ENCODE data around the gene POU2F3. TPM values are rescaled to one million over a fixed set of nuclear protein-coding genes. Genes with fewer than 3 reads are reported as not detected.

The POU2F3 gene
- total RNA-seq, 4 donors from 2014 or later: not detected

DNA sequence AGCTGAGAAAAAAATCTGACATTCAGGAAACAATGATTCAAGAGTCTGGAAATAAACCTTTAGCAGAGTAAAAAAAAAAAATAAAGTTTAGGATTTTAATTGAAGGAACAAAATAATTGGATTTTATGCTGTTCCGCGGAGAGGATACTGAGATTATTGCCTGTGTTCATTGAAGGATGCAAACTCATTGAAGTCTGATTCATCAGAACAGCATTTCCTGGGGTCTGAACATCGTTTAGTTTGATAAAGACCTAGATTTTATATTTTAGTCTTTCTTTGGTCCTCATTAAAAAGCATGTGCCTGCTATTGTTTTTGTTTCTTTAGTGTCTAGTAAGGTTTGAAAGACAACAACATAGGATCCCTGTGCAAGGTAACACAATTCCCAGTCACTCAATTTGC, 89.6 kb downstream of the POU2F3 start:
- no peak for TF ChIP-seq POLR2A (IDR thresholded peaks at IDR 0.05; ENCODE audit: low read depth)
- TF ChIP-seq, protein P1, sequence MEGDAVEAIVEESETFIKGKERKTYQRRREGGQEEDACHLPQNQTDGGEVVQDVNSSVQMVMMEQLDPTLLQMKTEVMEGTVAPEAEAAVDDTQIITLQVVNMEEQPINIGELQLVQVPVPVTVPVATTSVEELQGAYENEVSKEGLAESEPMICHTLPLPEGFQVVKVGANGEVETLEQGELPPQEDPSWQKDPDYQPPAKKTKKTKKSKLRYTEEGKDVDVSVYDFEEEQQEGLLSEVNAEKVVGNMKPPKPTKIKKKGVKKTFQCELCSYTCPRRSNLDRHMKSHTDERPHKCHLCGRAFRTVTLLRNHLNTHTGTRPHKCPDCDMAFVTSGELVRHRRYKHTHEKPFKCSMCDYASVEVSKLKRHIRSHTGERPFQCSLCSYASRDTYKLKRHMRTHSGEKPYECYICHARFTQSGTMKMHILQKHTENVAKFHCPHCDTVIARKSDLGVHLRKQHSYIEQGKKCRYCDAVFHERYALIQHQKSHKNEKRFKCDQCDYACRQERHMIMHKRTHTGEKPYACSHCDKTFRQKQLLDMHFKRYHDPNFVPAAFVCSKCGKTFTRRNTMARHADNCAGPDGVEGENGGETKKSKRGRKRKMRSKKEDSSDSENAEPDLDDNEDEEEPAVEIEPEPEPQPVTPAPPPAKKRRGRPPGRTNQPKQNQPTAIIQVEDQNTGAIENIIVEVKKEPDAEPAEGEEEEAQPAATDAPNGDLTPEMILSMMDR (IDR thresholded peaks at IDR 0.05): no peak
- TF ChIP-seq EP300 (IDR thresholded peaks at IDR 0.05): no peak
- no peak for TF ChIP-seq POLR2AphosphoS5 (IDR thresholded peaks at IDR 0.05)
- H3K27me3 ChIP-seq: no peaks in the 10 kb centered on the region
- intact Hi-C loops (cut with DNase I): no loop called here
- H3K4me3 ChIP-seq: no peak overlapping the region
- peaks cover 0 to 20% (median 10%) of the 10 kb centered on the region in 4 donors for H3K36me3 ChIP-seq
- peaks cover 54 to 67% (median 63%) of the 10 kb centered on the region in 4 donors for H3K4me1 ChIP-seq
- no peak for DNase-seq (ENCODE audit: extremely low spot score)
- WGBS: 87% methylated on average over 3 of the region's 3 CpGs
- H3K9me3 ChIP-seq: no peaks in the 10 kb centered on the region
- H3K27ac ChIP-seq (replicated peaks in 1 of 4): no peak overlapping the region

DNA sequence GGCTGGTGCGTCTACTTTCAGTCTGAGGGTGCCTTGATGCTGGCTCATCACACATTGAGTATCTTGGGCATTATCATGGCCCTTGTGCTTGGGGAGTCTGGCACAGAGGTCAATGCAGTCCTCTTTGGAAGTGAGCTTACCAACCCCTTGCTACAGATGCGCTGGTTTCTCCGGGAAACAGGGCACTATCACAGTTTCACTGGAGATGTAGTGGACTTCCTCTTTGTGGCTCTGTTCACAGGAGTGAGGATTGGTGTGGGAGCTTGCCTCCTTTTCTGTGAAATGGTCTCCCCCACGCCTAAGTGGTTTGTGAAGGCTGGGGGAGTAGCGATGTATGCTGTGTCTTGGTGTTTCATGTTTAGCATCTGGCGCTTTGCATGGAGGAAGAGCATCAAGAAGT, 90.1 kb downstream of the POU2F3 start:
- intact Hi-C loops (cut with DNase I): no loop called here
- TF ChIP-seq, protein P1 (IDR thresholded peaks at IDR 0.05): no peak
- TF ChIP-seq POLR2AphosphoS5 (IDR thresholded peaks at IDR 0.05) (no peak), EP300 (IDR thresholded peaks at IDR 0.05) (no peak), POLR2A (IDR thresholded peaks at IDR 0.05; ENCODE audit: low read depth) (no peak)
- no peaks in the 10 kb centered on the region for H3K9me3 ChIP-seq
- 100% methylated on average over 4 of the region's 6 CpGs for WGBS
- peaks cover 0 to 20% (median 10%) of the 10 kb centered on the region in 4 donors for H3K36me3 ChIP-seq
- H3K27me3 ChIP-seq: no peaks in the 10 kb centered on the region
- no peak overlapping the region for H3K4me3 ChIP-seq
- no peak overlapping the region for H3K27ac ChIP-seq (replicated peaks in 1 of 4)
- DNase-seq (ENCODE audit: extremely low spot score): no peak
- H3K4me1 ChIP-seq: peaks cover 51 to 66% (median 60%) of the 10 kb centered on the region in 4 donors

DNA sequence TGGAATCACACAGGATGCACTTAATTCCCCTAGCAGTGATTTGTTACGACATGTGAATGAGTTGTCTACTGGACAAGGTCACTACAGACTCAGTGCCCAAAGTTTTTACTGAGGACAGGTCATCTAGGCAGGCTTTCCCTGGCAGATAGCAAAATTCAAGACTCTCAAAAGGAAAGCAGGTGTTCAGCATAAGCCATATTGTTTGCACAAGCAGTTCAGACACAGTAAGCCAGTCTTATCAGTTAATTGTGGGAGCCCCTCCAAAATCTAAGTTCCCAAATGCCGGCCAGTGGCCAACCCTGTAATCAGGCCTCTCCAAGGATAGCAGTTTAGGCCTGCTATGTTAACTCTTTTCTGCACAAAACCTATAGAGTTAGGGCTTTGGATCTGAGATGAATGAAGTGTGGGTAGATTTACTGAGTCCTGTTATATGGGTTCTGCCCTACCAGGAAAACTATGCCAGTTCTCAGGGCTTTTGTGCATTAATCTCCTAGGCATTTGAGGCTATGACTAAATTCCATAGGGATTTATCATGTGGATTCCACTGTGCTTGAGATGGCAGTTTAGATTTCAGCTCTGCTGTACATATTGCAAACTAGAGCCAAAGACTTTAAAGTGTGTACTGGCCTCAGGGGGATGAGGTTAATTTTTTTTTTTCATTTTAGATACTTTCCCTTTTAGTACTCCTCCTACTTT, 91.5 kb downstream of the POU2F3 start:
- Histone ChIP-seq H3K4me3 (no peak overlapping the region), H3K4me1 (peaks cover 48 to 62% (median 54%) of the 10 kb centered on the region in 4 donors), H3K36me3 (peaks cover 0 to 20% (median 10%) of the 10 kb centered on the region in 4 donors), H3K27ac (replicated peaks in 1 of 4) (peak overlapping the region; percentile 37 to 100 (median 99)), H3K27me3 (no peaks in the 10 kb centered on the region), H3K9me3 (no peaks in the 10 kb centered on the region)
- 57% methylated on average over 2 of the region's 2 CpGs for WGBS
- DNase-seq (ENCODE audit: extremely low spot score): no peak
- intact Hi-C loops (cut with DNase I): no loop called here
- TF ChIP-seq POLR2AphosphoS5 (IDR thresholded peaks at IDR 0.05): no peak
- no peak for TF ChIP-seq POLR2A (IDR thresholded peaks at IDR 0.05; ENCODE audit: low read depth)
- no peak for TF ChIP-seq EP300 (IDR thresholded peaks at IDR 0.05)
- TF ChIP-seq, protein P1 (IDR thresholded peaks at IDR 0.05): no peak

DNA sequence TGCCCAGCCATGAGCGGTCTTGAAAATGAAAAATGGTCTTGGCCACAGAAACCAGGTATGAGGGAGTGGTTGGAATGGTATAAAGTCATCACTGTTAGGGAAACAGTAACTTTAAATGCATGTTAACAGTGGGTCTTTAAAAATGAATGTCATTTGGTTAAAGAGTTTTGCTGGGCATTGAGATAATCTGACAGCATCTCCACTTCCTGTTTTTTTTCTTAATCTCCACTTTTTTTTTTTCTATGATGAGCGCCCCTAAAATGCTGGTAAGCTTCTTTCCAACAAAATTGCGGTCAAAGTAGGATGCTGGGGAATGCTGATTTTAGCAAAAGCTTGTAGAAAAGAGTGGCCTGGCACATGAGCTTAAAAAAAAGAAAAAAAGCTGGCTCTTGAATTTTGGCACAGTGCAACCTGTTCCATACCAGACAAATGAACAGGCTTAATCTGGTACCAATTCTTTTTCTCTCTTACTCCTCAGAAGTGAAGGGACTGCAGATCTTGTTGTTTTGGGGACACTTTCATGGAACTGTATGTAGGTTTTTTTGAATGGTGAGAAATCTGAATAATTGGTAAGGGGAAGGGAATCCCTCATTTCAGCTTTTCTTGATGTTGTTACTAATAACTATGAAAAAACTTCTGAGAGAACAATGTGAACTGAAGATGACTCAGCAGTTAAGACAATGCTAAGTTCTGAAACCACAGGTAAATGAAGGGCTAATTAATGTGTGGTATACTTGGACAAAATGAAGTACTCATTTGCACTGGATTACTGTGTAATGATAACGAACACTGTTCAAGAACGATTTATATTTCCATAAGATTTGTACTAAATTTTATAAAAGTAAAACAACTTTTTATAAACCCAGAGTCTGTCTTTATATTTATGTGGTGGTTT, 93.1 kb downstream of the POU2F3 start:
- intact Hi-C loops (cut with DNase I): no loop called here
- no peaks in the 10 kb centered on the region for H3K27me3 ChIP-seq
- no peaks in the 10 kb centered on the region for H3K9me3 ChIP-seq
- peak in 1 of 2 donors; percentile 22 for TF ChIP-seq POLR2AphosphoS5 (IDR thresholded peaks at IDR 0.05)
- TF ChIP-seq, protein P1 (IDR thresholded peaks at IDR 0.05): no peak
- H3K27ac ChIP-seq (replicated peaks in 1 of 4): peak overlapping the region; percentile 99 to 100 (median 99)
- H3K4me1 ChIP-seq: peaks cover 38 to 51% (median 42%) of the 10 kb centered on the region in 4 donors
- H3K36me3 ChIP-seq: peaks cover 0 to 20% (median 10%) of the 10 kb centered on the region in 4 donors
- no peak overlapping the region for H3K4me3 ChIP-seq
- no peak for DNase-seq (ENCODE audit: extremely low spot score)
- 85% methylated on average over 5 of the region's 5 CpGs for WGBS

Data from esophagus muscularis mucosa (tissue), 4 donors.